Lower leg skin (tissue), 4 donors: ENCODE results near the gene ZNF77. TPM values are rescaled to one million over a fixed set of nuclear protein-coding genes. Genes with fewer than 3 reads are reported as not detected.
"Not testable (repeated sequence)": the region's sequence is repeated elsewhere in the genome, so short reads cannot be mapped to it uniquely, and the experiment has no call there.

Experiments
- DNase-seq, 2 donors: peaks; one replicate each; pipeline ENCODE4 v3.0.0-alpha.2; 2019; ENCODE audit warnings: low spot score in 2 of 2
- H3K4me3 ChIP-seq: fragments of 200-600 bp; sonication (generic); 2 replicates; pipeline ENCODE4 v1.5.1; 2017; ENCODE audit warnings: mild to moderate bottlenecking, low read depth; ENCODE audit not compliant: poor library complexity, severe bottlenecking
- POLR2A ChIP-seq, 2 donors: fragments of 450-650 bp; IDR thresholded peaks; one replicate each; pipeline ENCODE4 v1.6.1; 2016 to 2017; ENCODE audit warnings: antibody characterized with exemption in 2 of 2, mild to moderate bottlenecking in 1 of 2, moderate library complexity in 1 of 2
- WGBS, 2 donors: methylation state at CpG; one replicate each; pipeline ENCODE4 v1.1.5; 2018; 5-methylcytosine and 5-hydroxymethylcytosine counted together
- intact Hi-C: fragments of 100-400 bp; cut with DNase I; formaldehyde crosslinking; loops from one replicate; pipeline ENCODE4 v1.15.0; 2023; ENCODE audit warnings: low total_unique reads
- total RNA-seq, 4 donors: library from RNA; depleted of rRNA; stranded (reverse); fragments of >200 nt; gene quantifications; one replicate each; pipeline ENCODE4 v1.1.0, GENCODE V29; 2016
- TF ChIP-seq, protein P1 (sequence below), 3 donors: fragments of 450-650 bp; IDR thresholded peaks; one replicate each; pipeline ENCODE4 v1.5.1; 2016; ENCODE audit warnings: antibody characterized with exemption in 3 of 3, mild to moderate bottlenecking in 3 of 3, moderate library complexity in 2 of 3

Gene ZNF77
- total RNA-seq, 4 donors from 2014 or later, result 3.7 to 5.9 (median 4.8) TPM

GRCh38 chr19:2942928-2943640 is 1.7 kb downstream of the ZNF77 start:
- DNase-seq, result no peak
- 84 to 85% methylated on average over 14 of the region's 14 CpGs for WGBS, 2 donors
- TF ChIP-seq, protein P1, sequence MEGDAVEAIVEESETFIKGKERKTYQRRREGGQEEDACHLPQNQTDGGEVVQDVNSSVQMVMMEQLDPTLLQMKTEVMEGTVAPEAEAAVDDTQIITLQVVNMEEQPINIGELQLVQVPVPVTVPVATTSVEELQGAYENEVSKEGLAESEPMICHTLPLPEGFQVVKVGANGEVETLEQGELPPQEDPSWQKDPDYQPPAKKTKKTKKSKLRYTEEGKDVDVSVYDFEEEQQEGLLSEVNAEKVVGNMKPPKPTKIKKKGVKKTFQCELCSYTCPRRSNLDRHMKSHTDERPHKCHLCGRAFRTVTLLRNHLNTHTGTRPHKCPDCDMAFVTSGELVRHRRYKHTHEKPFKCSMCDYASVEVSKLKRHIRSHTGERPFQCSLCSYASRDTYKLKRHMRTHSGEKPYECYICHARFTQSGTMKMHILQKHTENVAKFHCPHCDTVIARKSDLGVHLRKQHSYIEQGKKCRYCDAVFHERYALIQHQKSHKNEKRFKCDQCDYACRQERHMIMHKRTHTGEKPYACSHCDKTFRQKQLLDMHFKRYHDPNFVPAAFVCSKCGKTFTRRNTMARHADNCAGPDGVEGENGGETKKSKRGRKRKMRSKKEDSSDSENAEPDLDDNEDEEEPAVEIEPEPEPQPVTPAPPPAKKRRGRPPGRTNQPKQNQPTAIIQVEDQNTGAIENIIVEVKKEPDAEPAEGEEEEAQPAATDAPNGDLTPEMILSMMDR (IDR thresholded peaks at IDR 0.05), result no peak
- H3K4me3 ChIP-seq, result no peak overlapping the region
- intact Hi-C loops, result no loop called here

DNA sequence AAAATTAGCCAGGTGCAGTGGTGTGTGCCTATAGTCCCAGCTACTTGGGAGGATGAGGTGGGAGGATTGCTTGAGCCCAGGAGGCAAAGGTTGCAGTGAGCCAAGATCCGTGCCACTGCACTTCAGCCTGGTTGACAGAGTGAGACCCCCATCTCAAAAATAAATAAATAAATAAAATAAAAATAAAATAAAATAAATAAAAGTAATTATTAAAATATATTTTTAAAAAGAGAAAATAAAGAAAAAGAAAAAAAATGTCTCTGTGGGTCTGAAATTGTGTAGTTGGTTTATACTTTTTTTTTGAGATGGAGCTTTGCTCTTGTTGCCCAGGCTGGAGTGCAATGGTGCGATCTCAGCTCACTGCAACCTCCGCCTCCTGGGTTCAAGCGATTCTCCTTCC is 8.9 kb downstream of the ZNF77 start:
- WGBS, 2 donors, result 97 to 100% methylated on average over 4 of the region's 4 CpGs
- intact Hi-C loops, DNase-seq, H3K4me3 ChIP-seq: not testable (repeated sequence)

DNA sequence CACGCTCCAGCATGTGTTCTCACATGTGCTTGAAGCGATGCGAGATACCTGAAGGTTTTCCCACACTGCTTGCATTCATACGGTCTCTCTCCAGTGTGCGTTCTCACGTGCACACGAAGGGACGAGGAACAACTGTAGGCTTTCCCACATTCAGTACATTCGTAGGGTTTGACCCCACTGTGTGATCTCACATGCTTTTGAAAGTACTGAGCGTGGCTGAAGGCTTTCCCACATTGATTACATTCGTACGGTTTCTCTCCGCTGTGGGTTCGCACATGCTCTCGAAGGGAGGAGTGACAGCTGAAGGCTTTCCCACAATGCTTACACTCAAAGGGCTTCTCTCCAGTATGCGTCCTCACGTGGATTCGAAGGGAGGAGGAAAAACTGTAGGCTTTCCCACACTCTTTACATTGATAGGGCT is 11.3 kb downstream of the ZNF77 start:
- intact Hi-C loops, result no loop called here
- no peak overlapping the region for H3K4me3 ChIP-seq
- 97% methylated on average over 18 of the region's 18 CpGs for WGBS, 2 donors
- peak in 1 of 2 donors; percentile 37 for DNase-seq
- TF ChIP-seq, protein P1 (IDR thresholded peaks at IDR 0.05), result no peak
- TF ChIP-seq POLR2A (IDR thresholded peaks at IDR 0.05), result no peak

GRCh38 chr19:2927032-2927430 is 17.7 kb downstream of the ZNF77 start:
- DNase-seq, result peak in 1 of 2 donors; percentile 59
- TF ChIP-seq, protein P1 (IDR thresholded peaks at IDR 0.05), result no peak
- no peak for TF ChIP-seq POLR2A (IDR thresholded peaks at IDR 0.05)
- no peak overlapping the region for H3K4me3 ChIP-seq
- intact Hi-C loops, result no loop called here
- 98 to 99% methylated on average over 18 of the region's 18 CpGs for WGBS, 2 donors

DNA sequence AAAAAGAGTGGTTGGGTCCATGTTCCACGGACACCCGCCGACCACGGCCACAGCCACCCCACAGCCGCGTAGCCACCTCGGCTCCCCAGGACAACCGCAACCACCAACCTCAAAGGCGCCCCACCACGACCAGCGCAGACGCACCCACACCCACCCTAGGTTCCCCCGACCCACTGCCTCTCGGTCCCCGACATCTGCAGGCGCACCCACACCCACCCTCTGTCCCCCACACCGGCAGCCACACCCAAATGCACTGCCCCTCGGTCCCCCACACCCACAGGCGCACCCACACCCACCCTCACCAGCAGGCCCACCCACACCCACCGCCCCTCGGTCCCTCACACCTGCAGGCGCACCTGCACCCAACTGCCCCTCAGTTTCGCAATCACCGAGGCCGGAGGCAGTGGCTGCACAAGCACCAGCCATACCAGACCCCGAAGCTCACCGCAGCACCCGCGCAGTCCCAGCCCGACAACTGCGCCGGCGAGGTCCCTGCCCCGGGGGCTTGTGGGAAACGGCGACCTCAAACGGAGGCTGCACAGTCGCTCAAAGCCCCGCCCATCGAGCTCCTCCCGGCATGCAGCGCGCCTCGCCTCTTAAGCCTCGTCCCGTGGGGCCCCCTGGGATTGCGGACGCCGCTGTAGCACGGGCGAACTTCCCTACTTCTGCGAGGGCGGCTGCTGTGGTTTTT is 18.3 kb downstream of the ZNF77 start:
- WGBS, 2 donors, result 87 to 89% methylated on average over 49 to 53 of the region's 53 CpGs
- peak in 1 of 2 donors; percentile 76 for DNase-seq
- intact Hi-C loops, result no loop called here
- no peak overlapping the region for H3K4me3 ChIP-seq
- no peak for TF ChIP-seq POLR2A (IDR thresholded peaks at IDR 0.05)
- TF ChIP-seq, protein P1 (IDR thresholded peaks at IDR 0.05), result no peak

DNA sequence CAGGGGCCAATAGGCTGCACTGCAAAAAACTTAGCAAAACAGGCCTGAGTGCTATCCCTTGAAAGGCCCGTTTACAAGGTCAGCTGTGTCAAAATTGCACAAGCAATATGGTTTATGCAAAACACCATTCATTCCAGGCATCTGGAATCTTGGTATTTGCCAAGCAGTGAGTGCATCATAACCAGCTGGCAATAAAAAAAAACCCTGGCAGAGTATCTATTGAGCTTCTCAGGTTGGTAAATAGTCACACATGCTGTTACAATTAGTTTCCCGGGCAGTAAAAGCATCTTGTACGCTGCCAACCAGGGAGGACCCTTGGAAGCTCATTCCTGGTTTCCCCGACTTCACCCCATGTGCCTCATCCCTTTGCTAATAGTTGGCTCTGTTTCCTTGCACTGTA is 21.3 kb downstream of the ZNF77 start:
- DNase-seq, result peak in 1 of 2 donors; percentile 86
- intact Hi-C loops, result no loop called here
- H3K4me3 ChIP-seq, result no peak overlapping the region
- 19 to 22% methylated on average over 4 of the region's 4 CpGs for WGBS, 2 donors
- TF ChIP-seq POLR2A (IDR thresholded peaks at IDR 0.05), result no peak
- TF ChIP-seq, protein P1 (IDR thresholded peaks at IDR 0.05), result no peak
